Fibroblast of mammary gland (primary cell): ENCODE data around the gene NRXN3.
"Not testable (repeated sequence)": the region's sequence is repeated elsewhere in the genome, so short reads cannot be mapped to it uniquely, and the experiment has no call there.

Source experiments
- DNase-seq: peaks from one replicate; pipeline ENCODE4 v3.0.0-alpha.2; 2010; ENCODE audit warnings: low read depth
- H3K4me3 ChIP-seq: 2 replicates; pipeline ENCODE4 v1.5.1; 2011; ENCODE audit warnings: low read depth, mild to moderate bottlenecking, low read length, moderate library complexity; ENCODE audit not compliant: control insufficient read depth
- TF ChIP-seq, protein P1 (sequence below): conservative IDR thresholded peaks from 2 replicates; pipeline ENCODE4 v1.5.1; 2011; ENCODE audit warnings: low read depth, low read length, inconsistent platforms; ENCODE audit not compliant: control insufficient read depth, insufficient read depth

Gene NRXN3

DNA sequence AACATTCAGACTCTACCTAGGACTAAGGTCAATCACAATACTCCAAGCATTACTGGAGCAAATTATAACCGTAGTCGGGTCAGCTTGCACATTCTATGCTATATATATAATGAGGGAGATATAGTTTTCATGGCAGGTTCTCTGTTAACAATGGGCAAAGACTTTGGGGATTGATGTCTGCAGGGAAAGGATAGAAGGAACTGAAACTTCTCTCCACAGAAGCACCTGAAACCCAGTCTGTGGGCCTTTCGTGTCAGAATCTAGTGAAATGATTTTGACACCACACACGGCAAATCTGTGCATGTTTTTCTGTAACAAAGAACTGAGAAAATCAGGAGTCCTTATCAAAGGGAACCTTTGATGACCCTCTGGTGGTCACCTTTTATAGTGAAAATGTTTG lies 847.4 kb downstream of the NRXN3 start:
- TF ChIP-seq, protein P1, sequence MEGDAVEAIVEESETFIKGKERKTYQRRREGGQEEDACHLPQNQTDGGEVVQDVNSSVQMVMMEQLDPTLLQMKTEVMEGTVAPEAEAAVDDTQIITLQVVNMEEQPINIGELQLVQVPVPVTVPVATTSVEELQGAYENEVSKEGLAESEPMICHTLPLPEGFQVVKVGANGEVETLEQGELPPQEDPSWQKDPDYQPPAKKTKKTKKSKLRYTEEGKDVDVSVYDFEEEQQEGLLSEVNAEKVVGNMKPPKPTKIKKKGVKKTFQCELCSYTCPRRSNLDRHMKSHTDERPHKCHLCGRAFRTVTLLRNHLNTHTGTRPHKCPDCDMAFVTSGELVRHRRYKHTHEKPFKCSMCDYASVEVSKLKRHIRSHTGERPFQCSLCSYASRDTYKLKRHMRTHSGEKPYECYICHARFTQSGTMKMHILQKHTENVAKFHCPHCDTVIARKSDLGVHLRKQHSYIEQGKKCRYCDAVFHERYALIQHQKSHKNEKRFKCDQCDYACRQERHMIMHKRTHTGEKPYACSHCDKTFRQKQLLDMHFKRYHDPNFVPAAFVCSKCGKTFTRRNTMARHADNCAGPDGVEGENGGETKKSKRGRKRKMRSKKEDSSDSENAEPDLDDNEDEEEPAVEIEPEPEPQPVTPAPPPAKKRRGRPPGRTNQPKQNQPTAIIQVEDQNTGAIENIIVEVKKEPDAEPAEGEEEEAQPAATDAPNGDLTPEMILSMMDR = no peak
- no peak overlapping the region for H3K4me3 ChIP-seq
- no peak for DNase-seq

DNA sequence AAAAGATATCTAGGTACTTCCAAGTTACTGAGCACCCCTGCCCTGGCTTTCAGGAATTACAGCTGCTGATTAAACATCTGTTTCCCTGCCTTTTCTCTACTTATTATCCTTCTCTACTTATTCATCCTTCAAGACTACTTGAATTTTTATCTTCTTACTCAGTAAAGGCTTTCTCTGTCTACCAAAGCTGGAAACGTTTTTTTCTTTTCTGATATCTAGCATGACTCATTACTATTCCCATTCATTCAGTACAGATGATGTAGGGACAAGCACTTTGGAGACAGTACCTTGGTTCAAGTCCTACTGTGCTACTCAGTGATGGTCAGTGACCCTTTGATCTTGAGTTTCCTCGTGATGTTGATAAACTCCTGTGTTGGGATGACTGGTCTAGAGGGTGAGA lies 848.7 kb downstream of the NRXN3 start:
- TF ChIP-seq, protein P1 = no peak

GRCh38 chr14:79019898-79020297 lies 849.7 kb downstream of the NRXN3 start:
- not testable (repeated sequence) for H3K4me3 ChIP-seq, DNase-seq

More for the DNA sequence above, 848.7 kb downstream of the NRXN3 start:
- H3K4me3 ChIP-seq = no peak overlapping the region
- DNase-seq = peak; percentile 70

GRCh38 chr14:79021766-79022165 lies 851.6 kb downstream of the NRXN3 start:
- no peak for DNase-seq
- TF ChIP-seq, protein P1 = no peak
- H3K4me3 ChIP-seq = no peak overlapping the region

GRCh38 chr14:79027138-79027537 lies 857.0 kb downstream of the NRXN3 start:
- no peak overlapping the region for H3K4me3 ChIP-seq
- TF ChIP-seq, protein P1 = no peak
- no peak for DNase-seq

DNA sequence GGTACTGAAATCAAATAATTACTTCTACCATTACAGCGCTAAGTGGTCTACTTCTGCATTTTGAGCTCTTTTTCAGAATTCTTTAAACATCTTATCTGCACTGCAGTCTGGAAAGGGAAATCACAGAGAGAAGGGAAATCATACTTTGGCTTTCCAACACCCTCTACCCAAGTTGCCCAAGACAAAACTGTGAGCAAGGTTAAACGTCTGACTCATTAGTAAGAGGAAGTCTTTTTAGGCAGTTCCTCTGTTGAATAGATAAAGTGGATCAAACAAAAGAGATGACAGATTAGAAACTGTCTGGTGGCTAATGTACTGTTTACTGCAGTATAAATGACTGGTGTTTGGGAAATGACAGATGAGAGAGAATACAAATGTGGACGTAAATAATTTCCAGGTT lies 858.1 kb downstream of the NRXN3 start:
- TF ChIP-seq, protein P1 = no peak
- H3K4me3 ChIP-seq = no peak overlapping the region
- no peak for DNase-seq

- no peak for DNase-seq
- TF ChIP-seq, protein P1 = no peak
- no peak overlapping the region for H3K4me3 ChIP-seq
Measured at GRCh38 chr14:79036441-79036840, 866.3 kb downstream of the NRXN3 start.
